Body of pancreas (tissue), 4 donors: ENCODE data around the gene PHGDH.
"Not testable (repeated sequence)": the region's sequence is repeated elsewhere in the genome, so short reads cannot be mapped to it uniquely, and the experiment has no call there.

Experiments used
- POLR2A ChIP-seq, 3 donors: fragments of 450-650 bp; IDR thresholded peaks; one replicate each; pipeline ENCODE4 v1.6.1; 2016; ENCODE audit warnings: antibody characterized with exemption in 3 of 3, mild to moderate bottlenecking in 2 of 3
- TF ChIP-seq, protein P1 (sequence below), 7 experiments: fragments of 450-650 bp in 4 of 7; fragments of 200-600 bp in 3 of 7; sonication (generic) in 3 of 7; IDR thresholded peaks; one replicate each; pipeline ENCODE4 v1.5.1; 2016 to 2019; ENCODE audit warnings: antibody characterized with exemption in 7 of 7

DNA sequence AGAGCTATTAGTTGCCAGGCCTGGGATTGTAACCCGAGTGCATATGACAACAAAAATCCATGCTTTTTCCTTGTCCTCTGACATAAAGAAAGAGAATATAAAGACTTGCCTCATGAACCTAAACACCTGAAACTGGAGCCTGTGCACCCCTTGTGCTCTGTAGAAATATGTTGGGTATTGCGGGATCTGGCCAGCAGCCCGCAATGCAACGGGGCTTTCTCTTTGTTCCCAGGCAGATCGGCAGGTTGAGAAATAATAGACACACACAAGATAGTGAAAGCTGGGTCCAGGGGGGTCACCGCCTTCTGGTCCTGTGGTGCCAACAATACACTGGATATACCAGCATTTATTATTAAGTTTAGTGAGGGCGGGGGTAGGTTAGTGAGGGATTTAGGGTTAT is 74.3 kb downstream of the PHGDH start:
- TF ChIP-seq, protein P1, sequence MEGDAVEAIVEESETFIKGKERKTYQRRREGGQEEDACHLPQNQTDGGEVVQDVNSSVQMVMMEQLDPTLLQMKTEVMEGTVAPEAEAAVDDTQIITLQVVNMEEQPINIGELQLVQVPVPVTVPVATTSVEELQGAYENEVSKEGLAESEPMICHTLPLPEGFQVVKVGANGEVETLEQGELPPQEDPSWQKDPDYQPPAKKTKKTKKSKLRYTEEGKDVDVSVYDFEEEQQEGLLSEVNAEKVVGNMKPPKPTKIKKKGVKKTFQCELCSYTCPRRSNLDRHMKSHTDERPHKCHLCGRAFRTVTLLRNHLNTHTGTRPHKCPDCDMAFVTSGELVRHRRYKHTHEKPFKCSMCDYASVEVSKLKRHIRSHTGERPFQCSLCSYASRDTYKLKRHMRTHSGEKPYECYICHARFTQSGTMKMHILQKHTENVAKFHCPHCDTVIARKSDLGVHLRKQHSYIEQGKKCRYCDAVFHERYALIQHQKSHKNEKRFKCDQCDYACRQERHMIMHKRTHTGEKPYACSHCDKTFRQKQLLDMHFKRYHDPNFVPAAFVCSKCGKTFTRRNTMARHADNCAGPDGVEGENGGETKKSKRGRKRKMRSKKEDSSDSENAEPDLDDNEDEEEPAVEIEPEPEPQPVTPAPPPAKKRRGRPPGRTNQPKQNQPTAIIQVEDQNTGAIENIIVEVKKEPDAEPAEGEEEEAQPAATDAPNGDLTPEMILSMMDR (IDR thresholded peaks at IDR 0.05), result not testable (repeated sequence)
- TF ChIP-seq POLR2A (IDR thresholded peaks at IDR 0.05), result not testable (repeated sequence)
